Peyer's patch (tissue), 4 donors: ENCODE results near the gene PAX2.

ENCODE experiments used
- POLR2A ChIP-seq, 2 donors: fragments of 450-650 bp; IDR thresholded peaks; one replicate each; pipeline ENCODE4 v1.5.1; 2017; ENCODE audit warnings: antibody characterized with exemption in 2 of 2, mild to moderate bottlenecking in 2 of 2, moderate library complexity in 2 of 2
- TF ChIP-seq, protein P1 (sequence below), 6 experiments: fragments of 450-650 bp in 4 of 6; fragments of 200-600 bp in 2 of 6; sonication (generic) in 1 of 6; IDR thresholded peaks; one replicate each; pipeline ENCODE4 v1.5.1; 2017 to 2019; ENCODE audit warnings: antibody characterized with exemption in 6 of 6, mild to moderate bottlenecking in 3 of 6, moderate library complexity in 1 of 6

DNA sequence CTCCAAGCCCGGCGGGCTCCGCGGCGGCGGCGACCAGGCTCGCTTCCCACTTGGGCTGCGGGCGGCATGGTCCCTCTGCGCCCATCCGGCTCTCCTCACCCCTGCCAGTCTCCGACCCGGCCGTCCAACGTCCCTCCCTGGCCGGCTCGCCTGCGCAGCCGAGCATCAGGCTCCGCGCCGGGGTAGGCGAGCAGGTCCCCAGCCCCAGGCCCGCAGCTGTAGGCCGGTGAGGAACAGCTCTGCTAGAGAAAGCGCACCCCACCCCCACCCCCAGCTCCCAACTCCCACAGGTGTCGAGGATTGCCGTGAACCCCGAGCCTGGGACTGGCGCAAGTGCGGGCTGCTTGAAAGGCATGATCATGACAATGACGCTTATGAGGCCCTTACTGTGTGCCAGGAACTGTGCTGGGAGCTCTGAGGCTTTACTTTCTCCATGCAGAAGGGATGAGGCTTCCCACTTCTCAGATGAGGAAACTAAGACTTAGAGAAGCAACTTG is 20.8 kb upstream of the PAX2 start:
- TF ChIP-seq POLR2A (IDR thresholded peaks at IDR 0.05): no peak
- TF ChIP-seq, protein P1, sequence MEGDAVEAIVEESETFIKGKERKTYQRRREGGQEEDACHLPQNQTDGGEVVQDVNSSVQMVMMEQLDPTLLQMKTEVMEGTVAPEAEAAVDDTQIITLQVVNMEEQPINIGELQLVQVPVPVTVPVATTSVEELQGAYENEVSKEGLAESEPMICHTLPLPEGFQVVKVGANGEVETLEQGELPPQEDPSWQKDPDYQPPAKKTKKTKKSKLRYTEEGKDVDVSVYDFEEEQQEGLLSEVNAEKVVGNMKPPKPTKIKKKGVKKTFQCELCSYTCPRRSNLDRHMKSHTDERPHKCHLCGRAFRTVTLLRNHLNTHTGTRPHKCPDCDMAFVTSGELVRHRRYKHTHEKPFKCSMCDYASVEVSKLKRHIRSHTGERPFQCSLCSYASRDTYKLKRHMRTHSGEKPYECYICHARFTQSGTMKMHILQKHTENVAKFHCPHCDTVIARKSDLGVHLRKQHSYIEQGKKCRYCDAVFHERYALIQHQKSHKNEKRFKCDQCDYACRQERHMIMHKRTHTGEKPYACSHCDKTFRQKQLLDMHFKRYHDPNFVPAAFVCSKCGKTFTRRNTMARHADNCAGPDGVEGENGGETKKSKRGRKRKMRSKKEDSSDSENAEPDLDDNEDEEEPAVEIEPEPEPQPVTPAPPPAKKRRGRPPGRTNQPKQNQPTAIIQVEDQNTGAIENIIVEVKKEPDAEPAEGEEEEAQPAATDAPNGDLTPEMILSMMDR (IDR thresholded peaks at IDR 0.05): no peak
